OCI-LY7 (cell line): ENCODE results near the gene TBC1D24. TPM values are rescaled to one million over a fixed set of nuclear protein-coding genes. Genes with fewer than 3 reads are reported as not detected.

Experiments used
- BruUV-seq: library from RNA; stranded (reverse); fragments of 400-500 nt; replicated peaks from 2 replicates; lab custom pipeline; 2021; lab: Mats Ljungman, UMichigan
- CTCF ChIA-PET: fragments of 300-600 bp; sonication (Branson Sonifier 250); formaldehyde crosslinking; loops from one replicate; lab custom pipeline; 2022; ENCODE audit warnings: antibody characterized with exemption; ENCODE audit not compliant: unreplicated experiment; lab: Charles Lee
- POLR2A ChIA-PET: fragments of 300-600 bp; sonication (Branson Sonifier 250); formaldehyde crosslinking; loops from one replicate; lab custom pipeline; 2022; ENCODE audit warnings: antibody characterized with exemption; lab: Charles Lee
- DNase-seq: peaks from one replicate; pipeline ENCODE4 v3.0.0-alpha.2; 2015; ENCODE audit warnings: low spot score
- H2AFZ ChIP-seq: fragments of 200-600 bp; sonication (generic), shearing (Covaris generic); 2 replicates; pipeline ENCODE4 v1.6.1; 2014; ENCODE audit warnings: mild to moderate bottlenecking, antibody characterized with exemption, low read length, moderate library complexity
- H3K27ac ChIP-seq: fragments of 200-600 bp; sonication (generic); 2 replicates; pipeline ENCODE4 v1.5.1; 2014; ENCODE audit warnings: mixed run types, low read depth, mild to moderate bottlenecking, moderate library complexity, low read length, inconsistent platforms; ENCODE audit not compliant: poor library complexity, severe bottlenecking
- H3K36me3 ChIP-seq: fragments of 200-600 bp; sonication (generic); 2 replicates; pipeline ENCODE4 v1.6.1; 2014; ENCODE audit warnings: mild to moderate bottlenecking, antibody characterized with exemption, low read length, moderate library complexity, mixed read lengths; ENCODE audit not compliant: insufficient read depth
- H3K4me1 ChIP-seq: fragments of 200-600 bp; sonication (generic); 2 replicates; pipeline ENCODE4 v1.5.1; 2014; ENCODE audit warnings: mild to moderate bottlenecking, low read length; ENCODE audit not compliant: insufficient read depth, poor library complexity, severe bottlenecking
- H3K4me2 ChIP-seq: fragments of 200-600 bp; sonication (generic); 2 replicates; pipeline ENCODE4 v1.6.1; 2014; ENCODE audit warnings: mild to moderate bottlenecking, low read length
- H3K4me3 ChIP-seq: fragments of 200-600 bp; sonication (generic); 2 replicates; pipeline ENCODE4 v1.5.1; 2014; ENCODE audit warnings: mild to moderate bottlenecking, low read depth, low read length; ENCODE audit not compliant: poor library complexity, severe bottlenecking
- H3K79me2 ChIP-seq: fragments of 200-600 bp; sonication (generic); 2 replicates; pipeline ENCODE4 v1.6.1; 2016; ENCODE audit warnings: low read depth, mild to moderate bottlenecking, low read length, moderate library complexity, mixed read lengths; ENCODE audit not compliant: insufficient read depth
- H3K9me2 ChIP-seq: fragments of 200-600 bp; sonication (generic); 2 replicates; pipeline ENCODE4 v1.6.1; 2016; ENCODE audit warnings: mild to moderate bottlenecking, low read length, mixed read lengths; ENCODE audit not compliant: insufficient read depth
- H3K9me3 ChIP-seq: fragments of 200-600 bp; sonication (generic); 2 replicates; pipeline ENCODE4 v1.6.1; 2014; ENCODE audit warnings: mild to moderate bottlenecking, mixed run types, low read length, mixed read lengths
- H4K20me1 ChIP-seq: fragments of 200-600 bp; sonication (generic); 2 replicates; pipeline ENCODE4 v1.6.1; 2014; ENCODE audit warnings: mild to moderate bottlenecking, antibody characterized with exemption, low read length, moderate library complexity, mixed read lengths; ENCODE audit not compliant: insufficient read depth
- CTCF ChIP-seq: fragments of 200-600 bp; sonication (generic); conservative IDR thresholded peaks from 2 replicates; pipeline ENCODE4 v1.5.1; 2014; ENCODE audit warnings: mild to moderate bottlenecking, antibody characterized with exemption, low read length, moderate library complexity, mixed read lengths
- EZH2phosphoT487 ChIP-seq: fragments of 200-600 bp; sonication (generic); IDR thresholded peaks from 2 replicates; pipeline ENCODE4 v1.6.1; 2018; ENCODE audit warnings: low read depth, borderline replicate concordance, mild to moderate bottlenecking, mixed run types, antibody characterized with exemption, low read length, moderate library complexity, mixed read lengths
- intact Hi-C: fragments of 100-400 bp; cut with micrococcal nuclease; formaldehyde crosslinking; loops from one replicate; pipeline ENCODE4 v1.10.0; 2022; ENCODE audit not compliant: unreplicated experiment
- total RNA-seq, 2 experiments: library from RNA; depleted of rRNA in 1 of 2; stranded (reverse); fragments of >200 nt in 1 of 2; shearing (Covaris generic) in 1 of 2; gene quantifications; 2 replicates each; pipeline ENCODE4 v1.2.3, GENCODE V29; 2014 to 2022

The TBC1D24 gene
- total RNA-seq, 2 experiments from 2014 or later = 23.4 to 34.7 TPM

DNA sequence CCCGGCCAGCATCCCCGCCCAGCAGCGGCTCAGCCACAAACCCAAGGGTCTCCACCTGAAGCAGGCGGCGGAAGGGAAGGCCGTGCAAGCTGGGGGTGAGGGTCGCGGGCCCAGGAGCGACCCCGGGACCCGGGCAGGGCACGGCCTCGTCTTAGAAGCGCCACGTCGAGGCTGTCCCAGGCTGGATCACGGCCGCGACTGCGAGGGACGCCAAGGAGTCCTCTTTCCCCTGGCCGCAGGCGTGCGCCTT is 46.2 kb upstream of the TBC1D24 start:
- BruUV-seq = no TSS peak
- Histone ChIP-seq H3K9me3 (no peaks in the 10 kb centered on the region), H3K9me2 (no peaks in the 10 kb centered on the region), H3K4me3 (peak overlapping the region; percentile 87), H3K36me3 (peaks cover 34% of the 10 kb centered on the region), H2AFZ (0 out of 2 replicates have a peak overlapping the region, but pooled peaks have one; percentile 40), H3K27ac (peak overlapping the region; percentile 60), H3K4me2 (peak overlapping the region; percentile 78), H4K20me1 (peaks cover 17% of the 10 kb centered on the region), H3K4me1 (peaks cover 26% of the 10 kb centered on the region), H3K79me2 (peaks cover 36% of the 10 kb centered on the region)
- ChIA-PET POLR2A (no interaction called here), CTCF (no interaction called here)
- intact Hi-C loops = loop anchor here (10.0 kb wide), 1 partner anchor 274 kb away; the partner anchor contains the start of gene TRAF7
- TF ChIP-seq CTCF (peak; percentile 35; the same call in 1 of the 2 replicates), EZH2phosphoT487 (no peak)
- no peak for DNase-seq

- no TSS peak for BruUV-seq
- H3K36me3 ChIP-seq = peaks cover 37% of the 10 kb centered on the region
- H3K4me1 ChIP-seq = peaks cover 26% of the 10 kb centered on the region
- 0 out of 2 replicates have a peak, but pooled peaks have one; percentile 5 for TF ChIP-seq CTCF
- no peak for TF ChIP-seq EZH2phosphoT487
- no peaks in the 10 kb centered on the region for H3K9me3 ChIP-seq
- intact Hi-C loops = loop anchor here (10.0 kb wide), 1 partner anchor 274 kb away; the partner anchor contains the start of gene TRAF7
- H3K79me2 ChIP-seq = peaks cover 36% of the 10 kb centered on the region
- peak within 1 kb of the TSS; percentile 89 for H3K4me2 ChIP-seq
- H2AFZ ChIP-seq = peak within 1 kb of the TSS; percentile 40; the same call in 1 of the 2 replicates
- H3K4me3 ChIP-seq = peak within 1 kb of the TSS; percentile 87
- peaks cover 17% of the 10 kb centered on the region for H4K20me1 ChIP-seq
- ChIA-PET CTCF (interaction anchor here (1.8 kb wide), 1 partner anchor 11 kb away, joined by 7 read pairs; no protein-coding TSS in a partner anchor), POLR2A (interaction anchor here (0.7 kb wide), 1 partner anchor 39 kb away, joined by 3 read pairs; no protein-coding TSS in a partner anchor)
- no peaks in the 10 kb centered on the region for H3K9me2 ChIP-seq
- peak; percentile 97 for DNase-seq
- H3K27ac ChIP-seq = peak within 1 kb of the TSS; percentile 60
These were observed 45.7 kb upstream of the TBC1D24 start, which contains the start of gene CCNF for GRCh38 chr16:2429034-2429770. TSS of gene CCNF (plus strand) at chr16:2429447. CDS start at chr16:2429482, 35 bp downstream.
